GM18508 (cell line): ENCODE data around the gene RYR1.

Experiments used
- ATAC-seq: cut with Tn5 transposase; IDR thresholded peaks from one replicate; pipeline ENCODE4 v1.9.1; 2021; ENCODE audit warnings: moderate number of reproducible peaks; ENCODE audit not compliant: insufficient read depth, unreplicated experiment

The RYR1 gene

DNA sequence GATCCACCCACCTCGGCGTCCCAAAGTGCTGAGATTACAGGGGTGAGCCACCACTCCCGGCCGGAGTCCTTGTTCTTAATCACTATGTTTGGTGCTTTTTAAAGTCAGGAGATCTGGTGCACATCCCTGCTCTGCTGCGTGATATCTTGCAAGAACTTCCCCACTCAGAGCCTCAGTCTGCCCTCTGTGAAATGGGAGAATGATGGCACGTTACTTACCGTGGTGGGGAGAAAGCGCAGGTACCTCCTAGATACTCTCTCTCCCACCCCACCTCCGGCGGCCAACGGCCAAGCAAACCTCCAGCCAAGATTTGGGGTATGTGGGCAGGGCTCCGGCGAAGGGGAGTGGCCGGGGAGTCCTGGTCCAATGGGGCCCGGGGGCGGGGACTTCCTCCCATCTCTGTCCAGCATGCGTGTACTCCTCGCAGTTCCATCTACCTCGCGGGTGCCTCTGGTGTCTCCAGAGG, at the start of gene RYR1:
Gene RYR1, plus strand, starts transcription at position 424 of the 466 bp plus-strand sequence. CDS start 139 bp downstream, outside the sequence.
- ATAC-seq = no peak

DNA sequence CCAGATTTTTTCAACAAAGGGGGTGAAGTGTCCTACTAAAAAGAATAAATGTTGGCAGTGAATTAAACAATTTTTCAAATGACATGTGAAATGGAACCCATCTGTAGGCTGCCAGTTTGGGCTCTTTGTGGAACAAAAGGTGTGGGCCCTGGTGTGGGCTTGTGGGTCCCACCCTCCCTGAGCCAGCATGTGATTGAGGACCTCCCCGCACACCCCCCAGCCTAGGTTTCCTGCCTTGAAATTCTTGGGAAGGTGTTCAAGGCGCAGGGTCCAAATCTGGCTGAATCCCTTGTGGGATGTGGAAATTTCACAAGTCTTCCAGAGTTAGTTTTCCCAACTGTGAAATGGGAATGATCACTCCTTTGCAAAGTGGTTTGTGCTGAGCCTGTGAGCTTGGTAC, 49.7 kb upstream of the RYR1 start:
- no peak for ATAC-seq

DNA sequence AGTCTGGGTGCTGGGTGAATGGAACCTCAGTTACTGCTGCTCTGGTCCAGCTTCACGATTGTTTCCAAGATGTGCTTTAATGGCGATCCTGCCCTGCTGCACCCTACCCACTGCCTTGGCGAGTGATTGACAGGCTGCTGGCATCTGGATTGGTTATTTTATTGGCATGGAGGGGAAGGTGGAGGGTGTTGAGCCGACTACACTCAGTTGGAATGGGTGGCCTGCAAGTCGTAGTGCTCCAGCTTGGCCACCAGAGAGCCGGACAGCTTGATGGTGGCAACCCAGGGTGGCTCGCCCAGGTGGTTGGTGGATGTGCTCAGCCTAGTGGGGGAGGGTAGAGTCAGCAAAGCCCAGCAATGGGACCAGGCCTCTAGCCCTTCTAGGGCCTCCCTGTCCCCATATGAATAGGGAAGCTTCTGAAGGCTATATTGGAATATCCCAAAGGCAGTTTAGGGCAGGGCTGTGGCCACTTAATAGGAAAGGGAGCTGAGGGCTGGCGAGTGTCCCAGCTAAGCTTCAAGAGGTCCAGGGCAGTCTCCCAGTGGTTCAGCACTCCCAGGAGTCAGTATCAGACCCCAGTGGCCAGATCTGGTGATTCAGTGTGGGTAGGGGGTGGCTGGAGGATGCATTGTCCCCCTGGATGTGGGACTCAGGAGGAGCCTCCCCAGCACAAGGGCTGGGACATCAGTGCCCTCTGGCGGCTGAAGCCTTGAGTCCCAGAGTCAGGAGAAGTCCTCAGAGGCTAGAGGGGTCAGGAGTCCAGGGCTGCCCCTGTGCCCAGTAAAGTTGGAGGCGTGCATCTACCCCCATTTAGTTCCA, 49.1 kb upstream of the RYR1 start:
- ATAC-seq = no peak

DNA sequence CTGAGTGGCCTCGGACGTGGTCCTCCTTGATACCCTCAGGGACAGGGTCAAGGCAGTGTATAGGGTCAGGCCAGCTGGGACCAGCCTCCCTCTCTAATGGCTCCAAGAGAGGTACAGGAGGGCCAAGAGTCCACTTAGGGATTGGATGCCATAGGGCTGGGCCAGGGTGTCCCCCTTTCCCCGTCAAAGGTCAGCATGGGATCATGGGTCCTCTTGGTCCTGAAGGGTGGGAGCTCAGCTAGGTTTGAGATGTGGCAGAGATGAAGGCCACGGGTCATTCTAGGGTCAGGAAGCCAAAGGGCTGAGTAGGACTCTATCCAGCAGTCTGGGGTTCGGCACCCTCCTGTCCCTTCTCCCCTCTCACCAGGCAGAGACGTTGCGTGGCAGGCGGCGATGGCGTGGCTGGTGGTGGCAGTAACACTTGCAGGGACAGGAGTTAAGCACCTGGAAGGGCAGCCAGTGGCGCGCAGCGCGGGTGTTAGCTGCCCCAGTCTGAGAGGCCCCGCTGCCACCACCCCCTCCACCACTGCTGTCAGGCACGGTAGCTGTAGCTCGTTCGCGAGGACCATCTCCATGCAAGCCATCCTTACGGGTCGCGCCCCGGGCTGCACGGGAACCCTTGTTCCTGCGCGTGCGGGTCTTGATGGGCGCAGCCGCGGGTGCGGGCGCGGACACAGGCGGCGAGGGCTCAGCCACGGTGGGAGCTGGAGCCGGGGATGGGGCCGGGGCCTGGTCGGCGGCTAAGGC, 48.3 kb upstream of the RYR1 start:
- ATAC-seq = no peak

DNA sequence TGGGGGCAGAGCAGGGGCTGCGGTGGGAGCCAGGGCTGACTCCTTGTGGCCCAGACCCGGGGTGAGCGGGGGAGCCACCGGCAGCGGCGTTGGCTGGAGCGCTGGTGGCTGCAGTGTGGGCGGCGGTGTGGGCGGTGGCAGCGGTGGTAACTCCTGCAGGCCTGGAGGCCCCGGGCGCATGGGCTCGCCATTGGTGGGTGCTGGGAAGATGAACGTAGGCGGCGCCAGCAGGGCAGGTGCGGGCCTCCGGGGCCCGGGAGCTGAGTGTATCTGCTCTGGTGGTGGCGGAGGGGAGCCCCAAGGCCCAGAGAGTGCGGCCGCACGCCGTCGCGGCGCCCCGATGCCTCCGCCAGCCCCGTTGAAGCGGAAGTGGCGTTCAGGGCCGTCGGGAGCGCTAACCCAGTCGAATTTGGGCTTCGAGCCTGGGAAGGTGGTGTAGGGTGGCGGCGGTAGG, 47.7 kb upstream of the RYR1 start:
- no peak for ATAC-seq

DNA sequence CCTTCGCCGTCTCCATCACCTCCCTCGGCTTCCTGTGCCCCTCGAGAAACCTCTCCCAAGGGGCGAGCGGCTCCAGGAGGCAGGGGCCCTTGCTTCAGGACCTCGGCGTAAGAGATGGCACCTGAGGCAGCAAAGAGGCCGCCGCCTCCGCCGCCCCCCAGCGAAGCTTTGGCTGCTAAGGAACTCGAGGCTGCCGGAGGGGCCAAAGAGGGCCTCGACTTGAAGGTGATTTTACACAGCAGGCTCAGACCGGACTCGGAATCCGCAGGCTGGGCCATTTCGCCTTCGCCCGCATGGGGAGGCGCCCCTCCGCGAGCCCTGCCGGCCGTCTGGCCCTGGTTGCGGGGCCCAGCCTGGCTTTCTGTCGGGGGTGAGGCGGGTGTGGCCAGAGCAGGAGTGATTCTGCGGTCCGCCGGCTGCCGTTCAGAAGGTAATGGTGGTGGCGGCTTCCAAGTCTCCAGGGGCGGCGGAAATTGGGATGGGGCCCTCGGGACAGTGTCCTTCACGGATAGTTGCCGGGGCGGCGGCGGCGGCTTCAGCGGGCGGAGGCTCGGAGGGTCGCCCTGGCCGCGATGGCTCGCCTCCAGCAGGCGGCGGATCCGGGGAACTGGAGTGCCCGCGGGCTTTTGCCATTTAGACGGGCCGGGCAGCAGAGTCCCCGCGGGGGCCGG, 47.1 kb upstream of the RYR1 start:
- no peak for ATAC-seq

DNA sequence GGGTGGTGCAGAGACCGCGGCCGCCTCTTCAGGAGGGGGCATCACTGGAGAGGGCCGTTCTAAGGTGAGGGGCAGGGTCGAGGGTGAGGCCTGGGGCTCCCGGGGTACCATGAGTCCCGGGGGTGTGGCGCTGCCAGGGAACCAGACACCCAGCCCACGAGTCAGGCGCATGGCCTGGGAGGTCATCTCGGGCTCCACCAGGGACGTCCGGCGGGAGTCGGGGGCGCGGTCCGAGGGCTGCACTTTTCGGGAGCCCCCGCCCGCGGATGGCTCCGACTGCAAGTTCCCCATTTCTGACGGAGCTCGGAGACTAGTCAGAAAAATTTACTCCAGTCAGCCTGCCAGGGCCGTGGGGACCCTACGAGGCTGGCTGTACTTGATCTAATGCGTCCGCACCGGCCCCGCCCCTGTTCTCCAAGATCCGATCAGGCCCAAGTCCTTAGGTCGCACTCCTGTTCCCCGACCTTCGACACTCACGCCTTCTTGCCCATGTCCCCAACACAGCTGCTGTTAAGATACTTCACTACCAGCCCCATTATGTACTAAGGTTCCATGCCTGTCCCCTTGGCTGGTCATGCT, 46.4 kb upstream of the RYR1 start:
- ATAC-seq = no peak

DNA sequence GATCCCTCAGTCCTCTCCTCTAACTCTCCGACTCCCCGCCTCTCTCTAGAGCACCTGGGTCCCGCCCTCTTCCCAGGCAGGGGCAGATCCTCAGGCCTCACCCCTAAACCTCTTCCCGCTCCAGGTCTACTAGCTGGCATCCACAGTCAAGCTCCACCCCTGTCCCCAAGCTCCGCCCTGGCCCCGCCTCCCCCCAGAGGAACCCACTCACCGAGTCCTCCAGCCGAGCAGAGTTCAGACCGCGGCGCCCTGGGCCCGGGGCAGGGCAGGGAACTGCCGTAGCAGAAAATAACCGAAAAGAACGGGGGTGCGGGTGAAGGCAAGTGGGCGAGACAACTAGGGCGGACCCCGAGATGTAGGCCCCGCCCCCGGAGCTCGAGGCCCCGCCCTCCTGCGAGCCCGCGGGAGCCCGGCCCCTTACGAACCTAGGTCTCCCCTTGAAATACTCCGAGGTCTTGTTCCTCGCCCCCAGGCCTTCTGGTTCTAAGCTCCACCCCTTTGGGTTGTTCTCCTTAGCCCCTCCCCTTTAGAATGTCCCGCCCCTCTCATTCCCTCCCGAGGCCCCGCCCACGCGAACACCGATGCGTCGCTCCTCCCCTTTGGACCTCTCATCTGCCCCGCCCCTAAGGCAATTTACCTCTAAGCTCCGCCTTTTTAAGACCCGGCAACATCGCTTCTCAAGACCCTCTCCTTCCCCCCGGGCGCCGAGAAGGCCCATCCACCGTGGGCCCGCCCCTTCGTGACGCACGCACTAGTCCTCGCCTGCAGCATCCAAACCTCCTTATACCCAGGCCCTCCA, 45.7 kb upstream of the RYR1 start, which contains the start of gene GGN:
Gene GGN, minus strand, starts transcription at position 485 of the 799 bp plus-strand sequence. CDS start 773 bp downstream, outside the sequence.
- ATAC-seq = no peak

DNA sequence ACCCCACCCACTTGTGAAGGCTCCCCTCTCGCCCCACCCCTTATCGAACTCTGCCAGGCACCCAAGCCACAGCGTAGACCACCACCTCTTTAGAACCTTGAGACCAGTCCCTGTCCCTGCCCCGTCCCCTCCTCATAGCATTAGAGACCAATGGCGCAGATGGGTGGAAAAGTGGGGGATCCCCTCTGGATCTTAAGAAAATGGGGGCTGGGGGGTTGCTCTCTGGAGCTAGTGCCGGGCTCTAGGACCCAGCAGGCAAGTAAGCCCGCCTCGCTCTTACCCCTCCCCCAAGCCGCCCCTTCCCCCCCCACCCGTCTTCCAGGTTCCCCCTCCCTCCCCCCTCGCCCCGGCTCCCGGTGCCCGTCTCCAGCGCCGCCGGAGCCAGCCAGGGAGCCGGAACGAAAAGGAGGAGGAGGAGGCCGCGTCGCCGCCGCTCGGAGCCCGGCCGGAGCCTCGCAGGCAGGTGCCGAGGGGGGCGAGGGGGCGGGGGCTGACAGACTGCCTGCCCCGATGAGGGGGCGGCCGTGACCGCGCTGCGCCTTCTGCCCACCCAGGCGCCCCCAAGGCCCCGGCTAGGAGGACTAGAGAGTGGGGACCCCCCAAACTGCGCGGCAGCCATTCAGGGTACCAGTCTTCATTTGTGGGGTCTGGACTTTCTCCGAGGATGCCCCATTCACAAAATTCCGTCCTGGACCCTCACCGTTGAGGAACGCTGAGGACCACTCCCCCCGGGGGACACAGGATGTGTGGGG, 45.0 kb upstream of the RYR1 start, which contains the start of gene SPRED3:
Gene SPRED3, plus strand, starts transcription at position 349 of the 752 bp plus-strand sequence. CDS start 1,606 bp downstream, outside the sequence.
- no peak for ATAC-seq

DNA sequence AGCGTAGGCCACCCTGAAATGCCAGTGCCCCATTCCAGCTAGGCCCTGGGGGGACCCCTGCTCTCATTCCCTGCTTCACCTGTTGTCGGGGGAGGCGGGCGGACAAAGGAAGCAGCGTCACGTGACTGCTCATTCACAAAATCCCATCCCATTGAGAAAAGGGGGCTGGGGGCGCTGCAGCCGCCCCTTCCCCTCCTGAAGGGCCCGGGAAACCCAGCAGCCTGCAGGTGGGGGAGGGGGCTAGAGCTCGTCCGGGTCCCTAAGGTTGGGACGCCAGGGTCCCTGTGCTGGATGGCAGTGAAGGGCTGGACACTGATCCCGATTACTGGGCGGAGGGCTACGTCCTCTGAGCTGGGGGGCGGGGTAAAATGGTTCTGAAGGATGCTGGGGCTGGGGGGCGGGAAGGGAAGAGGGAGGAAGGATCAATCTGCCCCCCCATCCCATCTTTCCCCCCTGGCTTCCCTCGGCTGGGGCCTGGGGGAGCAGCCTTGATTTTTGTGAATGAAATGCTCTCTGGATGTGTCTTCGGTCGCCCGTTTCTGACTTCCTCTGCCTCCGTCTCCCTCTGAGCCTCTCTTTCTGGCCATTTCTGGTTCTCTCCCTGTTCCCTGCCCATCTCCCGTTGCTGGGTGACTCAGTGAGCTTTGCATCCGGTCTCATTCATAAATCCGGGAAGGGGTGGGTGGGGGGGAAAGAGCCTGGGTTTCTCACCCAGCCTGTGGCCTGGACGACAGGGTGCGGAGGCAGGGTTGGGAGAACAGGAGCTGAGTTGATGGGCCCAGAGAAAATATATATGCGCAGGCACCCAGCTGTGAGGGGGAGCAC, 44.2 kb upstream of the RYR1 start:
- no peak for ATAC-seq

DNA sequence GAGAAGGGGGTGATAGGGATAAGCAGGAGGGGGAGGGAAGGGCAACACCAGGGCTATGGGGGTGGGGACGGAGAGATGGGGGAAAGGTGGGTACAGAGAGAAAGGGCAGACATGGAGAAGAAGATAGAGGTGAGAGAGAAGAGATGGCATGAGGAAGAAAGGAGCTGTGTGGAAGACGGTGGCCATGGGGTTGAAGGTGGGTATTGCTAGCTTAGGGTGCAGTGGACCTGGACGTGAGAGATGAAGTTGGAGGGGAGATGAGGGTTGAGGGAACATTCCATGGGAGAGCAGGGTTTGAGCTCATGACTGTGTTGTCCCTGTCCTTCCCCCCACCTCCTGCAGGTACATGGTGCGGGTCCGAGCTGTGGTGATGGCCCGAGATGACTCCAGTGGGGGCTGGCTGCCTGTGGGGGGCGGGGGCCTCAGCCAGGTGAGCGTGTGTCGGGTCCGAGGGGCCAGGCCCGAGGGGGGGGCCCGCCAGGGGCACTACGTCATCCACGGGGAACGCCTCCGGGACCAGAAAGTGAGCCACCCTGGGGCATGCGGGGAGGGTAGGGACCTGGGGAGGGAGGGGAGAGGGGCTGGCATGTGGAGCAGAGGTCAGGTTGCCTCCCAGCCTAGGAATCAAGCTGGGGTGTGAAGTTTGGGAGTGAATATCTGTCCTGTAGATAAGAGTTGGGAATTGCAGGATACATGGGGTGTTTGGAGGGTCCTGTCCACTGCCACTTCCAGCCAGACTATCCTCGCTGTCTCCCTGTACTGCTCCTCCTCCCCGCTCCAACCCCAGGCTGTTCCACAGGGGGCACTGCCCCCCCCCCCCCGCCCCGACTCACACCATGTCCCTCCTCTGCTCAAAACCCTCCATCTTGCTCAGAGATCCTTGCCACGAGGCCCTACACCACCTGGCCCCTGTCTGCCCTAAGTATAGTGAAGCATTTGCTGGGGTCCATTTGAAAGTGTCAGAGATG, 43.2 kb upstream of the RYR1 start:
- ATAC-seq = no peak

DNA sequence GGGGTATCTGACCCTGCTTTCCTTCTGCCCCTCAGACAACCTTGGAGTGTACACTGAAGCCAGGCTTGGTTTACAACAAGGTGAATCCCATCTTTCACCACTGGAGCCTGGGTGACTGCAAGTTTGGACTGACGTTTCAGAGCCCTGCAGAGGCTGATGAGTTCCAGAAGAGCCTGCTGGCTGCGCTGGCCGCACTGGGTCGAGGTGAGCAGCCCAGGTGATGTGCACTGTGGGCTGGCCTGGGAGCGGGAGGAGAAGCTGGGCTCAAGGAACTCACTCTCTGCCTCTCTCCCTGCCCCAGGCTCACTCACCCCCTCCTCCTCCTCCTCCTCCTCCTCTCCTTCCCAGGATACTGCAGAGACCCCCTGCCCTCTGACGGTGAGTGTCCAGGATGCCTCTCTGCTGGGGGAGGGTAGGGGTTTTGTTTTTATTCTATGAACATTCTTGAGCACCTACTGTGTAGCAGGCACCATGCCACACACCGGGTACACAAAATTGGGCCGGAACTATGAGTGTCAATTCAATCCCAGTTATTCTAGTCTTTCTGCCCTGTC, 41.5 kb upstream of the RYR1 start:
- no peak for ATAC-seq

DNA sequence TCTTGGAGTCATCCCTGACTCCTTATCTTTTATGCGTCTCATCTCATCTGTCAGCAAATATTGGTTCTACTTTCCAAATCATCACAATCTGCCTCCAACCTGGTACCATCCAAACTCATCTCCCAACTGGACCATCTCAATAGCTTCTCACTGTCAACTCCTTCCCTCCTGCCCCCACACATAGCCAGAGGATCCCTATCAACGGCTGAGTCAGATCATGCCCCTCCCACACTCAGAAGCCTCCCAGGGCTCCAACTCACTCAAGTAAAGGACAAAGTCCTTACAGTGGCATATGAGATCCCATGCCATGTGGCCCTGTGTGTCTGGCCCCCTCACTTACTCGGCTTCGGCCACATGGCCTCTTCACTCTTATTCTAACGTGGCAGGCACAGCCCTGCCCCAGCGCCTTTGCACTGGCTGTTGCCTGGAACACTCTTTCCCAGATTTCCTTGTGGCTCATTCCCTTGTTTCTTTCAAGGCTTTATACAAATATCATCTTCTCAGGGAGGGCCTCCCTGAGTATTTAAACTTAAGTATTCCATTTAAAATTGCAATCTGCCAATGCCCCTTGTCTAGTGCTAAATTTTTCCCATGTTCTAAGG, 40.7 kb upstream of the RYR1 start:
- no peak for ATAC-seq

DNA sequence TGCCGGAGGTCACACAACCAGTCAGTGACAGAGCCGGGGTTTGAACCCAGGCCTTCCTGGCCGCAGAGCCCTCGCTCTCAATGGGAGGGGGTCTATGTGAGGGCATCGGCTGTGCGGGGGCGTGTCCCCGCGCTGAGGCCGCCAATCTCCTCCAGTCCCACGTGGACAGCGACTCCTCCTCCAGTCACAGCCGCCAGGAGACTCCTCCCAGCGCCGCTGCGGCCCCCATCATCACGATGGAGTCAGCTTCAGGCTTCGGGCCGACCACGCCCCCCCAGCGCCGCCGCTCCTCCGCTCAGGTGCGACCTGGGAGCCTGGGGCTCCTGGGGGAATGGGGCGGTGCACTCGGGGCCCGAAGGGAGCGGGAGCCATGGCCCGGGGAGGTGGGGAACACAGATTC, 39.0 kb upstream of the RYR1 start:
- no peak for ATAC-seq

DNA sequence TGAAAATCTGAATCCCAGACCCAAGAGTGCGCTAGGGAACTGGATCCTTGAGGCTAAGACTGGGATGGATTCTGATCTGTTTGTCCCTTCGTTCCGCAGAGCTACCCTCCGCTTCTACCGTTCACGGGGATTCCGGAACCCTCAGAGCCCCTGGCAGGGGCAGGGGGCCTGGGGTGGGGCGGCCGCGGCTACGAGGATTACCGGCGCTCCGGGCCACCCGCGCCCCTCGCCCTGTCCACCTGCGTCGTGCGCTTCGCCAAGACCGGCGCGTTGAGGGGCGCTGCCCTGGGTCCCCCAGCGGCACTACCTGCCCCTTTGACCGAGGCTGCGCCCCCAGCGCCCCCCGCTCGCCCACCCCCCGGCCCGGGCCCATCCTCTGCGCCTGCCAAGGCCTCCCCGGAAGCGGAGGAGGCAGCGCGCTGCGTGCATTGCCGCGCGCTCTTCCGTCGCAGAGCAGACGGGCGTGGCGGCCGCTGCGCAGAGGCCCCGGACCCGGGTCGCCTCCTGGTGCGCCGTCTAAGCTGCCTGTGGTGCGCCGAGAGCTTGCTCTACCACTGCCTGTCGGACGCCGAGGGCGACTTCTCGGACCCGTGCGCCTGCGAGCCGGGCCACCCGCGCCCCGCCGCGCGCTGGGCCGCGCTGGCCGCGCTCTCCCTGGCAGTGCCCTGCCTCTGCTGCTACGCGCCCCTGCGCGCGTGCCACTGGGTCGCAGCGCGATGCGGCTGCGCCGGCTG, 37.9 kb upstream of the RYR1 start:
- no peak for ATAC-seq
